Lung (tissue), 12 donors: ENCODE data around the gene CYB561A3. TPM values are rescaled to one million over a fixed set of nuclear protein-coding genes. Genes with fewer than 3 reads are reported as not detected.

ENCODE experiments used
- ATAC-seq: fragments of 200-7000 bp; cut with Tn5 transposase; one replicate; pipeline ENCODE4 v1.9.1; 2020; ENCODE audit warnings: moderate number of reproducible peaks; ENCODE audit not compliant: insufficient read depth, low FRiP score
- DNase-seq, 3 donors: peaks; one replicate each; pipeline ENCODE4 v3.0.0-alpha.2; 2013 to 2017
- H3K27ac ChIP-seq, 2 donors: one replicate each; pipeline ENCODE4 v1.5.1; 2013; ENCODE audit warnings: mild to moderate bottlenecking in 2 of 2, moderate library complexity in 2 of 2, control low read depth in 1 of 2, inconsistent platforms in 1 of 2, low read depth in 1 of 2, low read length in 1 of 2
- H3K27me3 ChIP-seq, 3 donors: one replicate each; pipeline ENCODE4 v1.5.1; 2013; ENCODE audit warnings: low read length in 2 of 3; ENCODE audit not compliant: control insufficient read depth in 3 of 3, insufficient read depth in 3 of 3
- H3K36me3 ChIP-seq, 4 donors: one replicate each; pipeline ENCODE4 v1.5.1; 2013; ENCODE audit warnings: low read length in 4 of 4, mild to moderate bottlenecking in 1 of 4, moderate library complexity in 1 of 4; ENCODE audit not compliant: control insufficient read depth in 4 of 4, insufficient read depth in 4 of 4
- H3K4me1 ChIP-seq, 5 donors: one replicate each; pipeline ENCODE4 v1.5.1; 2013; ENCODE audit warnings: low read length in 5 of 5, mild to moderate bottlenecking in 2 of 5, moderate library complexity in 1 of 5; ENCODE audit not compliant: control insufficient read depth in 5 of 5, insufficient read depth in 5 of 5
- H3K4me3 ChIP-seq: one replicate; pipeline ENCODE4 v1.5.1; 2013; ENCODE audit warnings: mild to moderate bottlenecking, control low read depth, moderate library complexity
- H3K9ac ChIP-seq, 2 donors: one replicate each; pipeline ENCODE4 v1.5.1; 2013; ENCODE audit warnings: low read length in 2 of 2, control low read depth in 1 of 2; ENCODE audit not compliant: insufficient read depth in 1 of 2
- H3K9me3 ChIP-seq, 4 donors: one replicate each; pipeline ENCODE4 v1.5.1; 2013; ENCODE audit warnings: low read length in 3 of 4, mild to moderate bottlenecking in 1 of 4, moderate library complexity in 1 of 4; ENCODE audit not compliant: control insufficient read depth in 4 of 4, insufficient read depth in 3 of 4
- WGBS, 2 donors: extraction: QIAGEN DNeasy Blood & Tissue Kit; methylation state at CpG; one replicate each; pipeline ENCODE4 v1.1.7; 2013; 5-methylcytosine and 5-hydroxymethylcytosine counted together
- polyA plus RNA-seq, 2 donors: library from polyadenylated mRNA; stranded (reverse); fragments of 200-250 nt; gene quantifications; one replicate each; pipeline ENCODE4 v1.2.1, GENCODE V29; 2013
- total RNA-seq, 2 donors: library from RNA; depleted of rRNA in 1 of 2; stranded (reverse); fragments of >200 nt in 1 of 2; gene quantifications; one replicate each; pipeline ENCODE4 v1.2.1, GENCODE V29; 2014 to 2021
- TF ChIP-seq, protein P1 (sequence below): IDR thresholded peaks from 2 replicates; pipeline ENCODE4 v1.5.1; 2012; ENCODE audit warnings: mild to moderate bottlenecking; ENCODE audit errors: control extremely low read depth, extremely low read depth
- donor health status: control.
- donor health status: control.
- donor health status: Bipolar disorder and iron deficiency.
- donor health status: healthy.
- donor health status: DM: yes; HTN: yes; CAD: no.

Gene CYB561A3
- total and polyA plus RNA-seq, 4 donors: 20.8 to 51.3 (median 36.4) TPM

DNA sequence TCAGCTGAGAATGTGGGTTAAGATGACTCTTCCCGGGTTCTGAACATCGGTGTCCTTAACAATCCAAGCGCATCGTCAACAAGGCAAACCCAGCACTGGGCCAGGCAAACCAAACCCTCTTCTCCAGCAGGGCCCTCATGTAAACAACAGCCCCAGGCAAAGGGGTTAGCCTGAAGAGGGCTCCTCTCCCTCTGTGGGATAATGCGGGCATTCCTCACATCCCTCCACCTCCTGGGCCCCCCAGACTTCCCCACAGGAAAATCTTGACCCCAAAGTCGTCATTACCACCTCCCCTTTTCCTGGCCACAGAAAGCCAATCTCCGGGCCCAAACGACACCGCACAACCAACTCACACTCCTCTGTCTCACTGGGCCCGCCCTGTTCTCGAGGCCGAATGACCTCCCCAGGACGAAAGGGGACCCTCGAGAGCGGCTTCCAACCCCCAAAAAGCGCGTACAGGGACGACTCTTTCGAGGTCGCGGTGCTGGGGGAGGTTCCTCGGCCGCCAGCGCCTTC, 29.3 kb downstream of the CYB561A3 start:
- DNase-seq (peak; percentile 23 to 33 (median 32)), ATAC-seq (no peak)
- peak overlapping the region; percentile 82 for H3K4me3 ChIP-seq
- 0 to 1% methylated on average over 23 to 24 of the region's 24 CpGs for WGBS, 2 donors
- no peaks in the 10 kb centered on the region for H3K9me3 ChIP-seq
- H3K4me1 ChIP-seq: peaks cover 7 to 30% (median 10%) of the 10 kb centered on the region in 5 donors
- TF ChIP-seq, protein P1, sequence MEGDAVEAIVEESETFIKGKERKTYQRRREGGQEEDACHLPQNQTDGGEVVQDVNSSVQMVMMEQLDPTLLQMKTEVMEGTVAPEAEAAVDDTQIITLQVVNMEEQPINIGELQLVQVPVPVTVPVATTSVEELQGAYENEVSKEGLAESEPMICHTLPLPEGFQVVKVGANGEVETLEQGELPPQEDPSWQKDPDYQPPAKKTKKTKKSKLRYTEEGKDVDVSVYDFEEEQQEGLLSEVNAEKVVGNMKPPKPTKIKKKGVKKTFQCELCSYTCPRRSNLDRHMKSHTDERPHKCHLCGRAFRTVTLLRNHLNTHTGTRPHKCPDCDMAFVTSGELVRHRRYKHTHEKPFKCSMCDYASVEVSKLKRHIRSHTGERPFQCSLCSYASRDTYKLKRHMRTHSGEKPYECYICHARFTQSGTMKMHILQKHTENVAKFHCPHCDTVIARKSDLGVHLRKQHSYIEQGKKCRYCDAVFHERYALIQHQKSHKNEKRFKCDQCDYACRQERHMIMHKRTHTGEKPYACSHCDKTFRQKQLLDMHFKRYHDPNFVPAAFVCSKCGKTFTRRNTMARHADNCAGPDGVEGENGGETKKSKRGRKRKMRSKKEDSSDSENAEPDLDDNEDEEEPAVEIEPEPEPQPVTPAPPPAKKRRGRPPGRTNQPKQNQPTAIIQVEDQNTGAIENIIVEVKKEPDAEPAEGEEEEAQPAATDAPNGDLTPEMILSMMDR: no peak
- H3K36me3 ChIP-seq: peaks cover 6 to 15% (median 10%) of the 10 kb centered on the region in 4 donors
- H3K27me3 ChIP-seq: no peaks in the 10 kb centered on the region
- peak overlapping the region; percentile 92 to 96 for H3K27ac ChIP-seq
- peak overlapping the region; percentile 87 to 94 for H3K9ac ChIP-seq

DNA sequence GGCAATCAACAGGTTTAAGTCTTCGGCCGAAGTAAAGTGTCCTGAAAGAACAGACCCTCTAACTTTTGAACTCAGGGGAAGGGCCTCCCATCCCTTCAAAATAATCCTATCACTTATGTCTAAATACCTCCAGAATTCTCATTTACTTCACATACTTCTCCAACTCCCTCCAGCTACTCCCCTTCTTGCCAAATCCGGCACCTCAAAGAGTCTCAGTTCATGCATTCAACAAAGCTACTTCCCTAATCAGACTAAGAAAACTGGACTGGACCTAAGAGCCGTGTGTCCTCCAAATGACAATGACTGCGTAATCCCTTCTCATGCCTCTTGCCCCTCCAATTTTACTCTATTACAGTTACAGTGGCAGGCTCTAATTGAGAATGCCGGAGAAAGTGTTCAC, 30.0 kb downstream of the CYB561A3 start:
- H3K9ac ChIP-seq: peak overlapping the region; percentile 87 to 94
- H3K27me3 ChIP-seq: no peaks in the 10 kb centered on the region
- H3K27ac ChIP-seq: no peak overlapping the region
- no peak for DNase-seq
- TF ChIP-seq, protein P1: no peak
- H3K4me3 ChIP-seq: no peak overlapping the region
- peaks cover 7 to 30% (median 10%) of the 10 kb centered on the region in 5 donors for H3K4me1 ChIP-seq
- H3K9me3 ChIP-seq: no peaks in the 10 kb centered on the region
- no peak for ATAC-seq
- 62 to 63% methylated on average over 6 of the region's 6 CpGs for WGBS, 2 donors
- peaks cover 11 to 20% (median 13%) of the 10 kb centered on the region in 4 donors for H3K36me3 ChIP-seq

DNA sequence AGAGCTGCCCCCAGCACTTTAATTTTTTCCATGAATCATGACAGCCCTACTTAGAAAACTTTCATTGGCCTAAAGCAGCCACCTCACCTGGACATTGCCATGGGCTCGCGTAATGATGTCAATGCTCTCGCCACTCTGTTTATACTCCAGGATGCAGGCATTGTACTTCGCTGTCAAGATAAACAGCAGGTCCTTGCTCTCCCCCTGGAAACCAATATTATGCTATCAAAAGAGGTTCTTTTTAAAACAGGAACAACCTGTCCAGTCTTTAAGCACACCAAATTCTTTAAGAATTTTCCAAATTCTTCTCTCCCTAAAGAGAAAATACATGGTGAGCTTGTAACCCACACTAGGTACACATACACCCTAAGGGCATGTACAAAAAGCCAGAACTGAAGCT, 31.8 kb downstream of the CYB561A3 start:
- Histone ChIP-seq H3K27ac (no peak overlapping the region), H3K36me3 (peaks cover 16 to 31% (median 26%) of the 10 kb centered on the region in 4 donors), H3K4me1 (peaks cover 7 to 19% (median 10%) of the 10 kb centered on the region in 5 donors), H3K9me3 (no peaks in the 10 kb centered on the region), H3K27me3 (no peaks in the 10 kb centered on the region), H3K4me3 (no peak overlapping the region), H3K9ac (no peak overlapping the region)
- DNase-seq (no peak), ATAC-seq (no peak)
- WGBS, 2 donors: 89 to 92% methylated on average over 4 of the region's 4 CpGs
- TF ChIP-seq, protein P1: no peak

DNA sequence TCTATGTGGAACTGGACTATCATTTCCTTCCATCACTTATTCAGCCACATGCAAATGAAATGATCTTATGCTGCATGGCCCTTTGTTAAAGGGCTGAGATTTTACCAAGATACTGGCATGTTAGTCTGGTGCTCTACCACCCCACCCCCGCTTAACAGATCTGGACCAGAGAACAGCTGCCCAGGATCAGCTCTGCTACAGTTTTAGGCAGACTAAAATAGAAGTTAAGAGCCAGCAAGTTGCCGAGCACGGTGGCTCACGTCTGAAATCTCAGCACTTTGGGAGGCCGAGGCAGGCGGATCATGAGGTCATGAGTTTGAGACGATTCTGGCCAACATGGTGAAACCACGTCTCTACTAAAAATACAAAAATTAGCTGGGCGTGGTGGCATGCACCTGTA, 33.3 kb downstream of the CYB561A3 start:
- TF ChIP-seq, protein P1: no peak
- H3K27me3 ChIP-seq: no peaks in the 10 kb centered on the region
- H3K4me3 ChIP-seq: no peak overlapping the region
- DNase-seq (no peak), ATAC-seq (no peak)
- H3K9me3 ChIP-seq: no peaks in the 10 kb centered on the region
- H3K36me3 ChIP-seq: peaks cover 23 to 42% (median 37%) of the 10 kb centered on the region in 4 donors
- peaks cover 5 to 14% (median 8%) of the 10 kb centered on the region in 5 donors for H3K4me1 ChIP-seq
- 93% methylated on average over 9 of the region's 9 CpGs for WGBS, 2 donors
- no peak overlapping the region for H3K27ac ChIP-seq
- peak overlapping the region in 1 of 2 donors; percentile 4 for H3K9ac ChIP-seq
